Keratinocyte (primary cell): ENCODE measurements around the gene MAP7D1. TPM values are rescaled to one million over a fixed set of nuclear protein-coding genes. Genes with fewer than 3 reads are reported as not detected.
A peak's percentile ranks its signal among the peaks of the same experiment; 100 is the strongest.

Experiments
- DNase-seq: peaks from one replicate; pipeline ENCODE4 v3.0.0-alpha.2; 2011; ENCODE audit warnings: low read depth, missing footprints, low spot score
- FAIRE-seq: peaks from 2 replicates; lab custom pipeline; 2011; peaks lifted over from hg19 to GRCh38; lab: Jason Lieb, UNC
- H2AFZ ChIP-seq: 2 replicates; pipeline ENCODE4 v1.6.0; 2012; ENCODE audit warnings: low read length, control low read depth, inconsistent platforms; ENCODE audit not compliant: control insufficient read depth
- H3K27ac ChIP-seq: 2 replicates; pipeline ENCODE4 v1.5.1; 2011; ENCODE audit warnings: low read length; ENCODE audit not compliant: control insufficient read depth, insufficient read depth
- H3K27me3 ChIP-seq: 3 replicates; pipeline ENCODE4 v1.6.0; 2011; ENCODE audit warnings: low read length; ENCODE audit not compliant: control insufficient read depth, insufficient read depth; ENCODE audit errors: extremely low read depth
- H3K36me3 ChIP-seq, 2 experiments: 2 replicates in 1 of 2; 3 replicates in 1 of 2; pipeline ENCODE4 v1.5.1; 2011; ENCODE audit warnings: low read length in 2 of 2, mild to moderate bottlenecking in 1 of 2; ENCODE audit not compliant: control insufficient read depth in 2 of 2, insufficient read depth in 2 of 2; ENCODE audit errors: extremely low read depth in 1 of 2
- H3K4me1 ChIP-seq: 3 replicates; pipeline ENCODE4 v1.5.1; 2011; ENCODE audit warnings: low read length; ENCODE audit not compliant: control insufficient read depth, insufficient read depth; ENCODE audit errors: extremely low read depth
- H3K4me2 ChIP-seq: 3 replicates; pipeline ENCODE4 v1.6.0; 2011; ENCODE audit warnings: low read depth, low read length; ENCODE audit not compliant: control insufficient read depth, insufficient read depth; ENCODE audit errors: extremely low read depth
- H3K4me3 ChIP-seq, 3 experiments: fragments of 200-600 bp in 1 of 3; sonication (generic) in 1 of 3; 2 replicates in 2 of 3; 3 replicates in 1 of 3; pipeline ENCODE4 v1.5.1; 2011 to 2016; ENCODE audit warnings: low read length in 3 of 3, mild to moderate bottlenecking in 3 of 3, control low read depth in 2 of 3, inconsistent platforms in 1 of 3, low read depth in 1 of 3, mixed read lengths in 1 of 3, mixed run types in 1 of 3, moderate library complexity in 1 of 3; ENCODE audit not compliant: control insufficient read depth in 2 of 3, insufficient read depth in 2 of 3; ENCODE audit errors: extremely low read depth in 1 of 3
- H3K79me2 ChIP-seq: 2 replicates; pipeline ENCODE4 v1.6.0; 2012; ENCODE audit warnings: low read length; ENCODE audit not compliant: control insufficient read depth, insufficient read depth
- H3K9ac ChIP-seq: 3 replicates; pipeline ENCODE4 v1.6.0; 2011; ENCODE audit warnings: low read length; ENCODE audit not compliant: control insufficient read depth, insufficient read depth; ENCODE audit errors: extremely low read depth
- H3K9me1 ChIP-seq: 3 replicates; pipeline ENCODE4 v1.6.0; 2011; ENCODE audit warnings: low read length; ENCODE audit not compliant: control insufficient read depth, insufficient read depth; ENCODE audit errors: extremely low read depth
- H3K9me3 ChIP-seq: 2 replicates; pipeline ENCODE4 v1.5.1; 2012; ENCODE audit warnings: low read depth, low read length; ENCODE audit not compliant: control insufficient read depth
- H4K20me1 ChIP-seq: 3 replicates; pipeline ENCODE4 v1.6.0; 2011; ENCODE audit warnings: low read length; ENCODE audit not compliant: control insufficient read depth, insufficient read depth; ENCODE audit errors: extremely low read depth
- EZH2 ChIP-seq: IDR thresholded peaks from one replicate; pipeline ENCODE4 v1.6.1; 2012; ENCODE audit warnings: inconsistent platforms, mild to moderate bottlenecking, low read length, moderate library complexity
- dilution Hi-C: fragments of 300-500 bp; cut with MboI; formaldehyde crosslinking; loops from one replicate; pipeline ENCODE4 v1.7.0; 2020; ENCODE audit warnings: low sequenced_read_pairs; ENCODE audit not compliant: extremely low pct_ligation_motif_present
- polyA plus RNA-seq, 5 experiments: library from polyadenylated mRNA; depleted of rRNA in 3 of 5; stranded (reverse) in 3 of 5; stranded (forward) in 1 of 5; unstranded in 1 of 5; fragments of >200 nt; gene quantifications; 1 replicate in 1 of 5; 2 replicates in 3 of 5; 3 replicates in 1 of 5; pipeline versions ENCODE4 v1.2.1 to v1.2.3, GENCODE V29; 2011 to 2012; ENCODE audit warnings: missing spikeins in 2 of 5, low read depth in 1 of 5, low replicate concordance in 1 of 5
- TF ChIP-seq, protein P1 (sequence below), 3 experiments: IDR thresholded peaks in 1 of 3; conservative IDR thresholded peaks in 1 of 3; optimal IDR thresholded peaks in 1 of 3; 2 replicates in 2 of 3; 3 replicates in 1 of 3; pipeline versions ENCODE3 to v1.5.1; 2011; ENCODE audit warnings: low read length in 3 of 3, mild to moderate bottlenecking in 3 of 3, moderate library complexity in 2 of 3, control low read depth in 1 of 3, inconsistent platforms in 1 of 3; ENCODE audit not compliant: insufficient read depth in 2 of 3; ENCODE audit errors: extremely low read depth in 1 of 3

Gene MAP7D1
- polyA plus RNA-seq, 1 donor (not counting 4 experiments of a cell fraction or from before 2014, with no cell fraction given): 75.0 TPM

DNA sequence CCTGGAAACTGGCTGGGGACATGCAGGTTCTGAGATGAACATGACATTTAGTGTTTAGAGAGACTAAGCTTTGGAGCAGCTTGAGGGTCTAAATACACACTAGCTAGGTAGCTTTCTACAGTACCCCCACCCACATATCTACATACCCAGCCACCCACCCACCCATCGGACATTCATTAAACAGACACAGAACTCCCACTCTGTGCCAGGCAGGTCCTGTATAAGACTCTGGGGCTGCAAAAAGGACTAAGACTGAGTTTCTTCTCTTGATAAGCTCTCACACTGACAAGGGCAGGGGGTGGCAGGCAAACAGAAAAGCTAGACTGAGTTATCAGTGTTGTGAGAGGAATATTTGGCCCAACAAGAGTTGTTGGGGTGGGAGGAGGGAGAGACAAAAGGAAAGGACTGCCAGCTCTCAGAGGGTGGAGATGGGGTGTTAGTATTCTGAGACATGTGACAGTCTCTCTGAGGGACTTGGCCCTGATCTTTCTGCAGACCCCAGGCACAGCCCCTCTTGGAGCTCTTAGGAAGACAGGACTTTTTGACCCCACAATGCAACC, 6.8 kb downstream of the MAP7D1 start:
- no peaks in the 10 kb centered on the region for H3K27me3 ChIP-seq
- H3K9me3 ChIP-seq: no peaks in the 10 kb centered on the region
- H3K4me3 ChIP-seq: peak overlapping the region in 1 of 3 experiments; percentile 13
- H4K20me1 ChIP-seq: peaks cover 4% of the 10 kb centered on the region
- dilution Hi-C loops: no loop called here
- peak overlapping the region; percentile 95 for H3K4me2 ChIP-seq
- no peak for TF ChIP-seq EZH2
- TF ChIP-seq, protein P1, sequence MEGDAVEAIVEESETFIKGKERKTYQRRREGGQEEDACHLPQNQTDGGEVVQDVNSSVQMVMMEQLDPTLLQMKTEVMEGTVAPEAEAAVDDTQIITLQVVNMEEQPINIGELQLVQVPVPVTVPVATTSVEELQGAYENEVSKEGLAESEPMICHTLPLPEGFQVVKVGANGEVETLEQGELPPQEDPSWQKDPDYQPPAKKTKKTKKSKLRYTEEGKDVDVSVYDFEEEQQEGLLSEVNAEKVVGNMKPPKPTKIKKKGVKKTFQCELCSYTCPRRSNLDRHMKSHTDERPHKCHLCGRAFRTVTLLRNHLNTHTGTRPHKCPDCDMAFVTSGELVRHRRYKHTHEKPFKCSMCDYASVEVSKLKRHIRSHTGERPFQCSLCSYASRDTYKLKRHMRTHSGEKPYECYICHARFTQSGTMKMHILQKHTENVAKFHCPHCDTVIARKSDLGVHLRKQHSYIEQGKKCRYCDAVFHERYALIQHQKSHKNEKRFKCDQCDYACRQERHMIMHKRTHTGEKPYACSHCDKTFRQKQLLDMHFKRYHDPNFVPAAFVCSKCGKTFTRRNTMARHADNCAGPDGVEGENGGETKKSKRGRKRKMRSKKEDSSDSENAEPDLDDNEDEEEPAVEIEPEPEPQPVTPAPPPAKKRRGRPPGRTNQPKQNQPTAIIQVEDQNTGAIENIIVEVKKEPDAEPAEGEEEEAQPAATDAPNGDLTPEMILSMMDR (optimal IDR thresholded peaks at IDR 0.05 in 1 of 3, IDR thresholded peaks at IDR 0.05 in 1 of 3, conservative IDR thresholded peaks at IDR 0.05 in 1 of 3; ENCODE audit: extremely low read depth in 1 of 3, insufficient read depth in 2 of 3, low read length in 3 of 3): no peak
- peaks cover 93% of the 10 kb centered on the region for H3K4me1 ChIP-seq
- peaks cover 9 to 53% of the 10 kb centered on the region in 2 experiments for H3K36me3 ChIP-seq
- FAIRE-seq (no peak), DNase-seq (no peak)
- H3K9me1 ChIP-seq: no peaks in the 10 kb centered on the region
- no peak overlapping the region for H2AFZ ChIP-seq
- H3K27ac ChIP-seq: peak overlapping the region; percentile 98
- peak overlapping the region; percentile 69 for H3K9ac ChIP-seq
- peaks cover 98% of the 10 kb centered on the region for H3K79me2 ChIP-seq

DNA sequence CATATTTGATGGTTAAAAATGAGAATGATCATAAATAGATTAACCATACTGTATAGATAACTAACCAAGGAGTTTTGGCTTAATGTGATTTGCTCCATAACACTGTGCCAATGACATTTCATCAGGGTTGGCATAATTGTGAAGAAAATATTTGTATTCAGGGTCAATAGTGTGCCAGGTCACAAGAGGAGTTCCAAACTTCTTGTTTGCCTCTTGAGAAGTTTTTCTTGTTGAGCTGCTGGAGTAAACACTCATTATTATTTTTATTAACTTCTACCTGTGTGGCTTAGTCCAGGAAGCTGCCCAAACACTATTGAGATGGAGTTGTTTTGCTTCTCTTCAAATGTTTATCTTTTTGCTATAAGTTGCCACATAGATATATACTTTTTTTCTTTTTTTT, 7.5 kb downstream of the MAP7D1 start:
- TF ChIP-seq, protein P1 (optimal IDR thresholded peaks at IDR 0.05 in 1 of 3, IDR thresholded peaks at IDR 0.05 in 1 of 3, conservative IDR thresholded peaks at IDR 0.05 in 1 of 3; ENCODE audit: extremely low read depth in 1 of 3, insufficient read depth in 2 of 3, low read length in 3 of 3): no peak
- TF ChIP-seq EZH2: no peak
- FAIRE-seq: no peak
- H3K4me2 ChIP-seq: peak overlapping the region; percentile 95
- peak overlapping the region; percentile 98 for H3K27ac ChIP-seq
- DNase-seq: no peak
- H3K9me3 ChIP-seq: no peaks in the 10 kb centered on the region
- H3K4me3 ChIP-seq: no peak overlapping the region
- H3K27me3 ChIP-seq: no peaks in the 10 kb centered on the region
- dilution Hi-C loops: no loop called here
- no peak overlapping the region for H2AFZ ChIP-seq
- peaks cover 97% of the 10 kb centered on the region for H3K79me2 ChIP-seq
- no peaks in the 10 kb centered on the region for H3K9me1 ChIP-seq
- H3K4me1 ChIP-seq: peaks cover 86% of the 10 kb centered on the region
- H3K9ac ChIP-seq: no peak overlapping the region
- H4K20me1 ChIP-seq: peaks cover under 1% of the 10 kb centered on the region
- peaks cover 11 to 48% of the 10 kb centered on the region in 2 experiments for H3K36me3 ChIP-seq
